Trophoblast cell (in vitro differentiated cells and primary cell): ENCODE results near the gene CIB2.

Experiments used
- DNase-seq, 2 donors: peaks; one replicate each; pipeline ENCODE4 v3.0.0-alpha.2; 2016
- H2AFZ ChIP-seq: 2 replicates; pipeline ENCODE4 v1.6.1; 2013; ENCODE audit warnings: low read length, moderate library complexity, mild to moderate bottlenecking; ENCODE audit not compliant: insufficient read depth, poor library complexity
- H2AK5ac ChIP-seq: 2 replicates; pipeline ENCODE4 v1.6.1; 2013; ENCODE audit warnings: mild to moderate bottlenecking, low read length
- H2BK120ac ChIP-seq: 2 replicates; pipeline ENCODE4 v1.6.1; 2013; ENCODE audit warnings: low read length, mild to moderate bottlenecking, moderate library complexity; ENCODE audit not compliant: insufficient read depth, poor library complexity
- H2BK12ac ChIP-seq: 2 replicates; pipeline ENCODE4 v1.6.1; 2013; ENCODE audit warnings: mild to moderate bottlenecking, low read length, moderate library complexity
- H2BK5ac ChIP-seq: 2 replicates; pipeline ENCODE4 v1.6.1; 2013; ENCODE audit warnings: low read length, low read depth, moderate library complexity, mild to moderate bottlenecking; ENCODE audit not compliant: poor library complexity
- H3K14ac ChIP-seq: 2 replicates; pipeline ENCODE4 v1.6.1; 2013; ENCODE audit warnings: mild to moderate bottlenecking, low read length
- H3K18ac ChIP-seq: 2 replicates; pipeline ENCODE4 v1.6.1; 2013; ENCODE audit warnings: mild to moderate bottlenecking, low read length
- H3K23ac ChIP-seq: 2 replicates; pipeline ENCODE4 v1.6.1; 2013; ENCODE audit warnings: low read length
- H3K27ac ChIP-seq: 2 replicates; pipeline ENCODE4 v1.5.1; 2013; ENCODE audit warnings: low read depth, mild to moderate bottlenecking, inconsistent platforms, low read length, moderate library complexity
- H3K27me3 ChIP-seq: 2 replicates; pipeline ENCODE4 v1.6.1; 2013; ENCODE audit warnings: inconsistent platforms, mild to moderate bottlenecking, low read length, moderate library complexity; ENCODE audit not compliant: insufficient read depth
- H3K36me3 ChIP-seq, 2 experiments: 1 replicate in 1 of 2; 2 replicates in 1 of 2; pipeline ENCODE4 v1.6.1; 2013; ENCODE audit warnings: low read length in 2 of 2, mild to moderate bottlenecking in 2 of 2, moderate library complexity in 1 of 2; ENCODE audit not compliant: insufficient read depth in 2 of 2, control insufficient read depth in 1 of 2
- H3K4ac ChIP-seq: 2 replicates; pipeline ENCODE4 v1.6.1; 2013; ENCODE audit warnings: low read depth, mild to moderate bottlenecking, low read length, moderate library complexity
- H3K4me1 ChIP-seq, 2 experiments: 1 replicate in 1 of 2; 2 replicates in 1 of 2; pipeline ENCODE4 v1.6.1; 2013; ENCODE audit warnings: low read length in 2 of 2, mild to moderate bottlenecking in 2 of 2, moderate library complexity in 1 of 2; ENCODE audit not compliant: insufficient read depth in 2 of 2, control insufficient read depth in 1 of 2
- H3K4me2 ChIP-seq: 2 replicates; pipeline ENCODE4 v1.6.1; 2013; ENCODE audit warnings: inconsistent platforms, mild to moderate bottlenecking, low read length, moderate library complexity
- H3K4me3 ChIP-seq: 2 replicates; pipeline ENCODE4 v1.5.1; 2013; ENCODE audit warnings: mild to moderate bottlenecking, low read depth, low read length, inconsistent platforms
- H3K79me1 ChIP-seq: one replicate; pipeline ENCODE4 v1.6.1; 2013; ENCODE audit warnings: low read length
- H3K79me2 ChIP-seq: 2 replicates; pipeline ENCODE4 v1.6.1; 2013; ENCODE audit warnings: low read length, mild to moderate bottlenecking; ENCODE audit not compliant: control insufficient read depth, insufficient read depth, poor library complexity
- H3K9ac ChIP-seq: 2 replicates; pipeline ENCODE4 v1.6.1; 2013; ENCODE audit warnings: mild to moderate bottlenecking, low read length
- H3K9me3 ChIP-seq: 2 replicates; pipeline ENCODE4 v1.6.1; 2013; ENCODE audit warnings: low read depth, mild to moderate bottlenecking, control low read depth, inconsistent platforms, low read length; ENCODE audit not compliant: insufficient read depth
- H4K12ac ChIP-seq: 2 replicates; pipeline ENCODE4 v1.6.1; 2013; ENCODE audit warnings: low read depth, mild to moderate bottlenecking, low read length, moderate library complexity
- H4K8ac ChIP-seq: 2 replicates; pipeline ENCODE4 v1.6.1; 2013; ENCODE audit warnings: low read depth, mild to moderate bottlenecking, low read length, moderate library complexity
- H4K91ac ChIP-seq: one replicate; pipeline ENCODE4 v1.6.1; 2013; ENCODE audit warnings: low read depth, mild to moderate bottlenecking, low read length, moderate library complexity
- WGBS: extraction: QIAGEN DNeasy Blood & Tissue Kit; methylation state at CpG from one replicate; pipeline ENCODE4 v1.1.7; 2013; ENCODE audit warnings: missing lambda C conversion rate; ENCODE audit not compliant: insufficient read length, insufficient coverage; ENCODE audit errors: extremely low coverage; 5-methylcytosine and 5-hydroxymethylcytosine counted together

Gene CIB2

GRCh38 chr15:78069462-78070029, 61.7 kb downstream of the CIB2 start:
- no peak overlapping the region for H3K9ac ChIP-seq
- peaks cover 9 to 26% of the 10 kb centered on the region in 2 experiments for H3K4me1 ChIP-seq
- no peak overlapping the region for H2AK5ac ChIP-seq
- H3K18ac ChIP-seq, result no peak overlapping the region
- no peak overlapping the region for H2BK120ac ChIP-seq
- H4K91ac ChIP-seq, result no peak overlapping the region
- no peaks in the 10 kb centered on the region for H3K36me3 ChIP-seq
- H2BK12ac ChIP-seq, result no peak overlapping the region
- no peaks in the 10 kb centered on the region for H3K27me3 ChIP-seq
- peak; percentile 59 to 73 for DNase-seq
- H3K9me3 ChIP-seq, result no peaks in the 10 kb centered on the region
- no peak overlapping the region for H3K4me2 ChIP-seq
- no peak overlapping the region for H4K8ac ChIP-seq
- no peak overlapping the region for H2BK5ac ChIP-seq
- no peaks in the 10 kb centered on the region for H3K79me1 ChIP-seq
- H3K4ac ChIP-seq, result no peak overlapping the region
- H3K27ac ChIP-seq, result no peak overlapping the region
- H3K23ac ChIP-seq, result no peak overlapping the region
- no peak overlapping the region for H3K14ac ChIP-seq
- no peak overlapping the region for H3K4me3 ChIP-seq
- 100% methylated on average over 1 of the region's 5 CpGs for WGBS
- no peak overlapping the region for H2AFZ ChIP-seq
- no peak overlapping the region for H4K12ac ChIP-seq
- H3K79me2 ChIP-seq, result no peaks in the 10 kb centered on the region

- Histone ChIP-seq H2BK120ac (no peak overlapping the region), H3K9ac (no peak overlapping the region), H3K79me1 (no peaks in the 10 kb centered on the region), H3K79me2 (no peaks in the 10 kb centered on the region), H4K12ac (no peak overlapping the region), H3K4ac (no peak overlapping the region), H3K9me3 (no peaks in the 10 kb centered on the region), H2BK12ac (no peak overlapping the region), H2AFZ (no peak overlapping the region), H3K14ac (no peak overlapping the region), H3K36me3 (no peaks in the 10 kb centered on the region), H3K27ac (no peak overlapping the region), H3K23ac (no peak overlapping the region), H2BK5ac (no peak overlapping the region), H4K91ac (no peak overlapping the region), H3K4me2 (no peak overlapping the region), H3K27me3 (no peaks in the 10 kb centered on the region), H4K8ac (no peak overlapping the region), H3K18ac (no peak overlapping the region), H3K4me1 (peaks cover 9 to 26% of the 10 kb centered on the region in 2 experiments), H3K4me3 (no peak overlapping the region), H2AK5ac (no peak overlapping the region)
- no peak for DNase-seq
- no CpG with 5 or more reads among the region's 7 CpGs for WGBS
These were observed 62.2 kb downstream of the CIB2 start for GRCh38 chr15:78069052-78069414.

- Histone ChIP-seq H3K4me2 (no peak overlapping the region), H3K9ac (no peak overlapping the region), H3K36me3 (no peaks in the 10 kb centered on the region), H3K4ac (peak overlapping the region; percentile 11), H2BK120ac (no peak overlapping the region), H3K23ac (no peak overlapping the region), H4K91ac (no peak overlapping the region), H4K12ac (no peak overlapping the region), H3K4me3 (no peak overlapping the region), H2BK5ac (no peak overlapping the region), H3K14ac (no peak overlapping the region), H4K8ac (no peak overlapping the region), H2AK5ac (no peak overlapping the region), H3K18ac (no peak overlapping the region), H3K4me1 (peaks cover 9 to 24% of the 10 kb centered on the region in 2 experiments), H3K9me3 (no peaks in the 10 kb centered on the region), H3K79me2 (no peaks in the 10 kb centered on the region), H3K79me1 (no peaks in the 10 kb centered on the region), H2BK12ac (no peak overlapping the region), H3K27me3 (no peaks in the 10 kb centered on the region), H2AFZ (no peak overlapping the region), H3K27ac (no peak overlapping the region)
- DNase-seq, result no peak
- WGBS, result no CpG with 5 or more reads among the region's 1 CpG
These were observed 63.7 kb downstream of the CIB2 start for GRCh38 chr15:78067328-78068228.

GRCh38 chr15:78065973-78066946, 65.0 kb downstream of the CIB2 start:
- Histone ChIP-seq H3K4me2 (no peak overlapping the region), H3K36me3 (no peaks in the 10 kb centered on the region), H2BK120ac (no peak overlapping the region), H3K4me1 (peaks cover 9 to 20% of the 10 kb centered on the region in 2 experiments), H3K23ac (no peak overlapping the region), H2AK5ac (no peak overlapping the region), H3K9me3 (no peaks in the 10 kb centered on the region), H3K27ac (no peak overlapping the region), H4K8ac (no peak overlapping the region), H2BK5ac (no peak overlapping the region), H4K12ac (no peak overlapping the region), H3K9ac (no peak overlapping the region), H2AFZ (no peak overlapping the region), H3K79me1 (no peaks in the 10 kb centered on the region), H3K27me3 (no peaks in the 10 kb centered on the region), H3K14ac (no peak overlapping the region), H4K91ac (no peak overlapping the region), H3K79me2 (no peaks in the 10 kb centered on the region), H3K4me3 (no peak overlapping the region), H3K4ac (no peak overlapping the region), H2BK12ac (no peak overlapping the region), H3K18ac (no peak overlapping the region)
- DNase-seq, result no peak
- WGBS, result no CpG with 5 or more reads among the region's 7 CpGs
